Stimulated activated CD8-positive, alpha-beta memory T cell treated with anti-CD3 and anti-CD28 coated beads, Interleukin-15, amount 100 ng/mL, for 1 hour (primary cell): Measurements from ENCODE around the gene IFNL3.

ENCODE experiments used
- DNase-seq: peaks from one replicate; pipeline ENCODE4 v3.0.0-alpha.2; 2020; ENCODE audit warnings: low read depth

Gene IFNL3

DNA sequence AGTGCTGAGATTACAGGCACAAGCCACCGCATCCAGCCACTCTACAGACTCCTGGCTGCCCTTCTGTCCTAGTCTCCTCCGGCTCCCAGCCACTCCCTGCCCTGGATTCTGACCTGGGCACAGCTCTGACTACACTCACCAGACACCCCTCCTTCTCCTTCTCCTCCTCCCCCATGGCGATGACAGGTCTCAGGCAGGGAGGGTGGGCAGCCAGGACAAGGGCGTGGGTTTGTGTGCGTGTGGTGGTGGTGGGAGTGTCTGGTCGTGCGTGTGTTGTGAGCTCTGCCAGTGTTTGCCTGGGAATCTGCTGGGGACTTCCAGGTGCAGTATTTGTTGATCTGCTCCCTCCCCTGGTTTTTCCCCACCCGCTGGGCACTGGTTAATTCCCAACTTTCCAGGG lies 51.0 kb downstream of the IFNL3 start:
- DNase-seq, result no peak
